Naive thymus-derived CD4-positive, alpha-beta T cell (primary cell): Measurements from ENCODE around the gene ROBO1. TPM values are rescaled to one million over a fixed set of nuclear protein-coding genes. Genes with fewer than 3 reads are reported as not detected.

Source experiments
- ATAC-seq: fragments of 150-1000 bp; cut with Tn5 transposase; 2 replicates; pipeline ENCODE4 v1.10.0; 2021; ENCODE audit warnings: mild to moderate bottlenecking, moderate library complexity
- CTCF ChIA-PET: fragments of 350-600 bp; sonication (Branson Sonifier 250); formaldehyde crosslinking; loops from one replicate; lab custom pipeline; 2021; ENCODE audit warnings: antibody characterized with exemption; lab: Charles Lee
- POLR2A ChIA-PET: fragments of 350-600 bp; sonication (Branson Sonifier 250); formaldehyde crosslinking; loops from one replicate; lab custom pipeline; 2021; ENCODE audit warnings: antibody characterized with exemption, inconsistent platforms; lab: Charles Lee
- DNase-seq, 9 donors: peaks; one replicate each; pipeline versions ENCODE4 v3.0.0 to v3.0.0-alpha.2; 2020 to 2022; ENCODE audit warnings: mixed read lengths in 1 of 9
- H3K27ac ChIP-seq: one replicate; pipeline ENCODE4 v1.7.0; 2013; ENCODE audit warnings: mild to moderate bottlenecking, low read depth, low read length, moderate library complexity
- H3K27me3 ChIP-seq, 2 donors: one replicate each; pipeline ENCODE4 v1.7.0; 2013; ENCODE audit warnings: low read length in 2 of 2, mild to moderate bottlenecking in 2 of 2, moderate library complexity in 2 of 2; ENCODE audit not compliant: control insufficient read depth in 2 of 2, insufficient read depth in 2 of 2
- H3K36me3 ChIP-seq, 3 experiments: 1 replicate in 2 of 3; 2 replicates in 1 of 3; pipeline ENCODE4 v1.7.0; 2013; ENCODE audit warnings: low read length in 3 of 3, mild to moderate bottlenecking in 3 of 3, moderate library complexity in 1 of 3; ENCODE audit not compliant: insufficient read depth in 3 of 3, control insufficient read depth in 2 of 3
- H3K4me1 ChIP-seq, 2 donors: one replicate each; pipeline ENCODE4 v1.7.0; 2013; ENCODE audit warnings: low read length in 2 of 2, mild to moderate bottlenecking in 2 of 2, moderate library complexity in 1 of 2; ENCODE audit not compliant: control insufficient read depth in 2 of 2, insufficient read depth in 2 of 2
- H3K4me3 ChIP-seq: 2 replicates; pipeline ENCODE4 v1.7.0; 2013; ENCODE audit warnings: mild to moderate bottlenecking, low read length
- H3K9me3 ChIP-seq, 3 experiments: 1 replicate in 2 of 3; 2 replicates in 1 of 3; pipeline ENCODE4 v1.7.0; 2013; ENCODE audit warnings: low read length in 3 of 3; ENCODE audit not compliant: control insufficient read depth in 2 of 3
- H3K27ac Mint-ChIP-seq, 9 donors: one replicate each; pipeline ENCODE4 v1.8.0; 2020 to 2022; ENCODE audit warnings: mixed read lengths in 9 of 9, mild to moderate bottlenecking in 8 of 9, moderate library complexity in 5 of 9, inconsistent platforms in 2 of 9
- H3K27me3 Mint-ChIP-seq, 5 donors: one replicate each; pipeline ENCODE4 v1.8.0; 2021 to 2022; ENCODE audit warnings: mixed read lengths in 5 of 5, mild to moderate bottlenecking in 1 of 5
- H3K36me3 Mint-ChIP-seq, 5 donors: one replicate each; pipeline ENCODE4 v1.8.0; 2020 to 2022; ENCODE audit warnings: mixed read lengths in 5 of 5, mild to moderate bottlenecking in 3 of 5, inconsistent platforms in 1 of 5
- H3K4me1 Mint-ChIP-seq, 7 donors: one replicate each; pipeline ENCODE4 v1.8.0; 2020 to 2022; ENCODE audit warnings: mixed read lengths in 7 of 7, mild to moderate bottlenecking in 3 of 7, inconsistent platforms in 1 of 7
- H3K4me3 Mint-ChIP-seq, 10 donors: one replicate each; pipeline ENCODE4 v1.8.0; 2020 to 2022; ENCODE audit warnings: mild to moderate bottlenecking in 10 of 10, mixed read lengths in 10 of 10, moderate library complexity in 6 of 10, inconsistent platforms in 2 of 10
- H3K9me3 Mint-ChIP-seq, 11 donors: one replicate each; pipeline ENCODE4 v1.8.0; 2020 to 2022; ENCODE audit warnings: mixed read lengths in 11 of 11, mild to moderate bottlenecking in 4 of 11, inconsistent platforms in 1 of 11, moderate library complexity in 1 of 11
- intact Hi-C, 2 donors: fragments of 100-400 bp; cut with micrococcal nuclease; formaldehyde crosslinking; loops; one replicate each; pipeline ENCODE4 v1.15.1; 2023
- polyA plus RNA-seq, 2 donors: library from polyadenylated mRNA; unstranded; fragments of 300-500 nt; fragmentation: Illumina TruSeq; gene quantifications; one replicate each; pipeline ENCODE4 v1.2.3, GENCODE V29; 2021
- total RNA-seq, 6 experiments: library from RNA in 5 of 6; stranded (reverse) in 5 of 6; gene quantifications; 1 replicate in 5 of 6; 2 replicates in 1 of 6; pipeline ENCODE4 v1.2.3 and lab custom pipeline; 2021 to 2026

Gene ROBO1
- total and polyA plus RNA-seq, 7 experiments from 2014 or later: 0.08 to 0.59 (median 0.26) TPM; not detected in 2

DNA sequence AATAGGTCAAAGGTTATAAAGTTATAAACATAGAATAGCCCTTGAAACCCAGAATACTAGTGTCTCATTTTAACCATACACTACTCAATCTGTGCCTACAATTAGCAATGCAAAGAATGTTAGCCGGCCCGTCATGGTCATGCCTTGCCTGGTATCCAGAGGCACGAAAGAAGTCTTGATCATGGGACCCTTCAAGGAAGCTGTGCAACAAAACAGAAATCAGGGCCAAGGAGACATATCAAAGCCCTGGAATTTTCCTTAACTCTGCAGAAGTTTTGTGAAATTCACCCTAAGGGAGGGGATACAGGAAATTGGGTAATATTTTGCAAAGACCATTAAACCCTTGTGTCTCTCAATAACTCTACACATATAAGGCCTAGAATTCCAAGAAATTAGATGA lies 482.4 kb downstream of the ROBO1 start:
- DNase-seq (no peak), ATAC-seq (no peak)
- Mint-ChIP-seq H3K9me3 (peaks cover 0 to 22% (median 3%) of the 10 kb centered on the region in 11 donors), H3K36me3 (no peaks in the 10 kb centered on the region), H3K4me1 (no peaks in the 10 kb centered on the region), H3K27ac (no peak overlapping the region), H3K27me3 (no peaks in the 10 kb centered on the region), H3K4me3 (no peak overlapping the region)
- H3K27ac ChIP-seq: no peak overlapping the region
- POLR2A ChIA-PET: no interaction called here
- no peaks in the 10 kb centered on the region for H3K9me3 ChIP-seq
- CTCF ChIA-PET: no interaction called here
- H3K36me3 ChIP-seq: no peaks in the 10 kb centered on the region
- no peak overlapping the region for H3K4me3 ChIP-seq
- no peaks in the 10 kb centered on the region for H3K4me1 ChIP-seq
- H3K27me3 ChIP-seq: no peaks in the 10 kb centered on the region
- intact Hi-C loops: no loop called here

DNA sequence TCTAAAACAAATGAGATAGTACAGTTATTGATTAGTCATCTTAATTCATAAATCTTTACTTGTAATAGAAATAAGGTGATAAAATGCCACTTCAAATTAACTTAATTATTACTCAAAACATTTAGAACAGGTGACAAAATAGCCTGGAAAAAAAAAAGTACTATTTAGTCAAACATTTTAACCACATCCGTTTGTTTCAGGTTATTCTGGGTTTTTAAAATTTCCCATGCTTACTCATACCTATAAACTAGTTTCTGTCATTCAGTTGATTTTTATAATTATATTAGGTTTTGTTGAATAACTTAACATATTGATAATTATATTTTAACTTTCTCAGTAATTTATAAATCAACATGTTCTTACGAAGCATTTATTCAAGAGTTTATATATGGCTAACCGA lies 483.0 kb downstream of the ROBO1 start:
- H3K27me3 Mint-ChIP-seq: no peaks in the 10 kb centered on the region
- intact Hi-C loops: no loop called here
- H3K36me3 ChIP-seq: no peaks in the 10 kb centered on the region
- no peak overlapping the region for H3K27ac Mint-ChIP-seq
- H3K4me1 Mint-ChIP-seq: no peaks in the 10 kb centered on the region
- H3K27me3 ChIP-seq: no peaks in the 10 kb centered on the region
- DNase-seq: no peak
- no peaks in the 10 kb centered on the region for H3K36me3 Mint-ChIP-seq
- H3K4me3 ChIP-seq: no peak overlapping the region
- CTCF ChIA-PET: no interaction called here
- no peaks in the 10 kb centered on the region for H3K9me3 ChIP-seq
- POLR2A ChIA-PET: no interaction called here
- no peaks in the 10 kb centered on the region for H3K4me1 ChIP-seq
- H3K9me3 Mint-ChIP-seq: peaks cover 0 to 23% (median 2%) of the 10 kb centered on the region in 11 donors
- ATAC-seq: no peak
- no peak overlapping the region for H3K27ac ChIP-seq
- H3K4me3 Mint-ChIP-seq: no peak overlapping the region

DNA sequence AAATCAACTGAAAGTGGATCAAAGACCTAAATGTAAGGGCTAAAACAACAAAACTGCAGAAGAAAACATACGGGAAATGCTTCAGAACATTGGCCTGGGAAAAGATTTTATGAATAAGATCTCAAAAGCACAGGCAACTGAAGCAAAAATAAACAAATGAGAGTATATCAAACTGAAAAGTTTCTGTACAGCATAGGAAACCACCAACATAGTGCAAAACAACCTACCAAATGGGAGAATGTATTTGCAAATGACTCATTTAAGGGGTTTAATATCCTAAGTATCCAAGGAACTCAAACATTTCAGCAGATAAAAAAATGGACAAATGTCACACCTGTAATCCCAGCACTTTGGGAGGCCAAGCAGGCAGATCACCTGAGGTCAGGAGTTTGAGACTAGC lies 489.1 kb downstream of the ROBO1 start:
- peaks cover 0 to 37% (median 6%) of the 10 kb centered on the region in 11 donors for H3K9me3 Mint-ChIP-seq
- CTCF ChIA-PET: no interaction called here
- Histone ChIP-seq H3K27me3 (no peaks in the 10 kb centered on the region), H3K36me3 (no peaks in the 10 kb centered on the region), H3K4me1 (no peaks in the 10 kb centered on the region), H3K4me3 (no peak overlapping the region), H3K9me3 (peaks cover 0 to 3% (median 0%) of the 10 kb centered on the region in 3 experiments), H3K27ac (no peak overlapping the region)
- no peaks in the 10 kb centered on the region for H3K36me3 Mint-ChIP-seq
- no peak overlapping the region for H3K4me3 Mint-ChIP-seq
- intact Hi-C loops: no loop called here
- H3K27ac Mint-ChIP-seq: no peak overlapping the region
- no peaks in the 10 kb centered on the region for H3K4me1 Mint-ChIP-seq
- DNase-seq: no peak
- no peaks in the 10 kb centered on the region for H3K27me3 Mint-ChIP-seq
- ATAC-seq: no peak
- POLR2A ChIA-PET: no interaction called here

DNA sequence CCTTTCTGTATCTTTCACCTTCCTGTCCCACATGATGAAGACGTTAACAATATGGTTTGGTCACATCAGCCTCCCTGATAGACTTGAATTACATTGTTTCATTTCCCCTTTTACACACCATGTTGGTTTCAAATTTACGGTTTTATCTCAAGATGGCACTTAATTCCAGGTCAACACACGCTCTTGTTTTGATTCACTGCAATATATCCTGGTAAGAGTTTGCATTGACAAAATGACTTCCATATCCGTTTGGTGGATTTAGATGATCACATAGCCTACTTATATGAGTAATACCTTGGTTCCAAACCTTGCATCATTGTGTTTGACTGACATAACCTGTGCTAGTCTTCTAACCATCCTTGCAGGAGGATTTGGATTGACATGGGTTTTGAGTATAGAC lies 499.4 kb downstream of the ROBO1 start:
- H3K4me3 Mint-ChIP-seq: no peak overlapping the region
- H3K4me1 Mint-ChIP-seq: no peaks in the 10 kb centered on the region
- no peak for ATAC-seq
- H3K36me3 Mint-ChIP-seq: no peaks in the 10 kb centered on the region
- no peaks in the 10 kb centered on the region for H3K4me1 ChIP-seq
- H3K4me3 ChIP-seq: no peak overlapping the region
- intact Hi-C loops: no loop called here
- no peak overlapping the region for H3K27ac ChIP-seq
- H3K27me3 ChIP-seq: no peaks in the 10 kb centered on the region
- H3K36me3 ChIP-seq: no peaks in the 10 kb centered on the region
- H3K27me3 Mint-ChIP-seq: no peaks in the 10 kb centered on the region
- H3K9me3 Mint-ChIP-seq: peaks cover 0 to 25% (median 8%) of the 10 kb centered on the region in 11 donors
- POLR2A ChIA-PET: no interaction called here
- CTCF ChIA-PET: no interaction called here
- DNase-seq: no peak
- no peaks in the 10 kb centered on the region for H3K9me3 ChIP-seq
- no peak overlapping the region for H3K27ac Mint-ChIP-seq

- Histone ChIP-seq H3K4me3 (no peak overlapping the region), H3K27ac (no peak overlapping the region), H3K36me3 (no peaks in the 10 kb centered on the region), H3K9me3 (no peaks in the 10 kb centered on the region), H3K4me1 (no peaks in the 10 kb centered on the region), H3K27me3 (no peaks in the 10 kb centered on the region)
- POLR2A ChIA-PET: no interaction called here
- CTCF ChIA-PET: no interaction called here
- no peak overlapping the region for H3K4me3 Mint-ChIP-seq
- peaks cover 0 to 24% (median 6%) of the 10 kb centered on the region in 11 donors for H3K9me3 Mint-ChIP-seq
- no peaks in the 10 kb centered on the region for H3K36me3 Mint-ChIP-seq
- no peaks in the 10 kb centered on the region for H3K27me3 Mint-ChIP-seq
- H3K27ac Mint-ChIP-seq: no peak overlapping the region
- intact Hi-C loops: no loop called here
- ATAC-seq: no peak
- DNase-seq: no peak
- H3K4me1 Mint-ChIP-seq: no peaks in the 10 kb centered on the region
Observed at GRCh38 chr3:79264892-79265291, 502.9 kb downstream of the ROBO1 start.

DNA sequence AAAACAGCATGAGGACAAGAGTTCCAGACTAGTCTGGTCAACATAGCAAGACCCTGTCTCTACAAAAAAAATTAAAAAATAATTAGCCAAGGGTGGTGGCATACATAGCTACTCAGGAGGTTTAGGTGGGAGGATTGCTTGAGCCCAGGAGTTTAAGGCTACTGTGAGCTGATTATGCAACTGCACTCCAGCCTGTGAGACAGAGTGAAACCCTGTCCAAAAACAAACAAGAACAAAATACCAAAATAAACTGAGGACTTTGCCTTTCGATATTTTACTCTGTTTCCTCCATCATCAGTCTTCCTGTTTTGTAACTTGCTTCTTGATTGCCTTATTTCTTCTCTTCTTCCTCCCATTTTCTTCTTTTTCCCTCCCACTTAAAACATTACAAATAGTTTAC lies 504.4 kb downstream of the ROBO1 start:
- H3K27ac ChIP-seq: no peak overlapping the region
- H3K4me1 Mint-ChIP-seq: no peaks in the 10 kb centered on the region
- H3K4me3 ChIP-seq: no peak overlapping the region
- no peak overlapping the region for H3K4me3 Mint-ChIP-seq
- ChIA-PET POLR2A (no interaction called here), CTCF (no interaction called here)
- no peaks in the 10 kb centered on the region for H3K27me3 Mint-ChIP-seq
- H3K36me3 Mint-ChIP-seq: no peaks in the 10 kb centered on the region
- no peak overlapping the region for H3K27ac Mint-ChIP-seq
- H3K9me3 Mint-ChIP-seq: peaks cover 0 to 31% (median 4%) of the 10 kb centered on the region in 11 donors
- no peaks in the 10 kb centered on the region for H3K36me3 ChIP-seq
- H3K4me1 ChIP-seq: no peaks in the 10 kb centered on the region
- DNase-seq (no peak), ATAC-seq (no peak)
- no peaks in the 10 kb centered on the region for H3K27me3 ChIP-seq
- intact Hi-C loops: no loop called here
- H3K9me3 ChIP-seq: no peaks in the 10 kb centered on the region

DNA sequence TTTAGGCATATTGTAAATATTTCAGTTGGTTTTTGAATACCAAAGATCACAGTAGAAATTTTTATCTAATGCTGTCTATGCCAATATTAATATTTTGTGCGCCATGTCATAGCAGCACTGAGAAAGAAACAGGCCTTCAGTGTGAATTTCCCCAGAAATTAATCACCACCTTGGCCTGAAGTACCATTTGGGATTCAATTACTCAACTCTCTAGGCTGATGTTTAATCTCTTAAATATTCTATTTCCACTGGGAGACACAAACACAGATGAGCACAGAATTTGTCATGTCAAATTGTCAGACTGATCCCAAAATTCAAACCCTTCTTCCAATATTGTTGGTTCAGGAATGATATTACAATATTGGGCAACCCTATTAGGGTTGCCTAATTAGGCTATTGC lies 509.3 kb downstream of the ROBO1 start:
- Mint-ChIP-seq H3K9me3 (peaks cover 0 to 31% (median 3%) of the 10 kb centered on the region in 11 donors), H3K4me3 (no peak overlapping the region), H3K4me1 (no peaks in the 10 kb centered on the region), H3K36me3 (no peaks in the 10 kb centered on the region), H3K27ac (no peak overlapping the region), H3K27me3 (no peaks in the 10 kb centered on the region)
- no peaks in the 10 kb centered on the region for H3K9me3 ChIP-seq
- no peak overlapping the region for H3K4me3 ChIP-seq
- ATAC-seq (no peak), DNase-seq (no peak)
- H3K27ac ChIP-seq: no peak overlapping the region
- intact Hi-C loops: no loop called here
- H3K36me3 ChIP-seq: no peaks in the 10 kb centered on the region
- H3K27me3 ChIP-seq: no peaks in the 10 kb centered on the region
- no peaks in the 10 kb centered on the region for H3K4me1 ChIP-seq
- POLR2A ChIA-PET: no interaction called here
- CTCF ChIA-PET: no interaction called here
